ENCODE data around the gene ZNF358. TPM values are rescaled to one million over a fixed set of nuclear protein-coding genes. Genes with fewer than 3 reads are reported as not detected.

Gene ZNF358
- total and polyA plus RNA-seq, 2 donors (not counting 1 experiment from before 2014, with no cell fraction given), result 16.7 to 26.8 TPM

GRCh38 chr19:7469669-7470285, 46.1 kb upstream of the ZNF358 start:
- H3K4me2 ChIP-seq (ENCODE audit: extremely low read depth, insufficient read depth, low read length), result no peak overlapping the region
- no peak for DNase-seq (ENCODE audit: low read depth in 2 of 2)
- no peaks in the 10 kb centered on the region for H3K27me3 ChIP-seq (ENCODE audit: control insufficient read depth, insufficient read depth, low read length)
- H2AFZ ChIP-seq (ENCODE audit: low read length), result no peak overlapping the region
- H3K27ac ChIP-seq (ENCODE audit: insufficient read depth, low read length), result no peak overlapping the region
- H3K4me3 ChIP-seq (replicated peaks in 1 of 4; ENCODE audit: control extremely low read depth in 1 of 4, insufficient read depth in 1 of 4, low read depth in 3 of 4, low read length in 4 of 4), result no peak overlapping the region
- H4K20me1 ChIP-seq (ENCODE audit: control insufficient read depth, extremely low read depth, insufficient read depth, low read length), result no peaks in the 10 kb centered on the region
- no peaks in the 10 kb centered on the region for H3K9me3 ChIP-seq (ENCODE audit: control insufficient read depth, insufficient read depth, low read depth, low read length)
- no peaks in the 10 kb centered on the region for H3K79me2 ChIP-seq (ENCODE audit: control insufficient read depth, insufficient read depth, low read length)
- peaks cover 4% of the 10 kb centered on the region for H3K36me3 ChIP-seq (ENCODE audit: control insufficient read depth, insufficient read depth, low read length)
- TF ChIP-seq CTCF (conservative IDR thresholded peaks at IDR 0.05 in 1 of 2, IDR thresholded peaks at IDR 0.05 in 1 of 2; ENCODE audit: low read depth in 1 of 2, low read length in 2 of 2) (no peak), EZH2 (IDR thresholded peaks at IDR 0.05; ENCODE audit: low read length, missing control alignments) (no peak)
- H3K9ac ChIP-seq (ENCODE audit: insufficient read depth, low read length), result no peak overlapping the region
- H3K4me1 ChIP-seq (ENCODE audit: control insufficient read depth, extremely low read depth, insufficient read depth, low read length), result no peaks in the 10 kb centered on the region

- H3K9me3 ChIP-seq (ENCODE audit: control insufficient read depth, insufficient read depth, low read depth, low read length), result no peaks in the 10 kb centered on the region
- DNase-seq (ENCODE audit: low read depth in 2 of 2), result no peak
- H3K9ac ChIP-seq (ENCODE audit: insufficient read depth, low read length), result no peak overlapping the region
- H3K27ac ChIP-seq (ENCODE audit: insufficient read depth, low read length), result no peak overlapping the region
- no peaks in the 10 kb centered on the region for H3K4me1 ChIP-seq (ENCODE audit: control insufficient read depth, extremely low read depth, insufficient read depth, low read length)
- no peak for TF ChIP-seq CTCF (conservative IDR thresholded peaks at IDR 0.05 in 1 of 2, IDR thresholded peaks at IDR 0.05 in 1 of 2; ENCODE audit: low read depth in 1 of 2, low read length in 2 of 2)
- no peak for TF ChIP-seq EZH2 (IDR thresholded peaks at IDR 0.05; ENCODE audit: low read length, missing control alignments)
- H3K27me3 ChIP-seq (ENCODE audit: control insufficient read depth, insufficient read depth, low read length), result no peaks in the 10 kb centered on the region
- no peak overlapping the region for H2AFZ ChIP-seq (ENCODE audit: low read length)
- H3K79me2 ChIP-seq (ENCODE audit: control insufficient read depth, insufficient read depth, low read length), result no peaks in the 10 kb centered on the region
- no peaks in the 10 kb centered on the region for H4K20me1 ChIP-seq (ENCODE audit: control insufficient read depth, extremely low read depth, insufficient read depth, low read length)
- no peak overlapping the region for H3K4me3 ChIP-seq (replicated peaks in 1 of 4; ENCODE audit: control extremely low read depth in 1 of 4, insufficient read depth in 1 of 4, low read depth in 3 of 4, low read length in 4 of 4)
- H3K36me3 ChIP-seq (ENCODE audit: control insufficient read depth, insufficient read depth, low read length), result peaks cover 4% of the 10 kb centered on the region
- no peak overlapping the region for H3K4me2 ChIP-seq (ENCODE audit: extremely low read depth, insufficient read depth, low read length)
Observed at GRCh38 chr19:7470540-7471305, 45.2 kb upstream of the ZNF358 start.

- TF ChIP-seq EZH2 (IDR thresholded peaks at IDR 0.05; ENCODE audit: low read length, missing control alignments) (no peak), CTCF (conservative IDR thresholded peaks at IDR 0.05 in 1 of 2, IDR thresholded peaks at IDR 0.05 in 1 of 2; ENCODE audit: low read depth in 1 of 2, low read length in 2 of 2) (no peak)
- no peak overlapping the region for H3K27ac ChIP-seq (ENCODE audit: insufficient read depth, low read length)
- DNase-seq (ENCODE audit: low read depth in 2 of 2), result no peak
- H3K4me1 ChIP-seq (ENCODE audit: control insufficient read depth, extremely low read depth, insufficient read depth, low read length), result no peaks in the 10 kb centered on the region
- H3K4me3 ChIP-seq (replicated peaks in 1 of 4; ENCODE audit: control extremely low read depth in 1 of 4, insufficient read depth in 1 of 4, low read depth in 3 of 4, low read length in 4 of 4), result no peak overlapping the region
- no peaks in the 10 kb centered on the region for H4K20me1 ChIP-seq (ENCODE audit: control insufficient read depth, extremely low read depth, insufficient read depth, low read length)
- no peak overlapping the region for H2AFZ ChIP-seq (ENCODE audit: low read length)
- peaks cover 4% of the 10 kb centered on the region for H3K36me3 ChIP-seq (ENCODE audit: control insufficient read depth, insufficient read depth, low read length)
- no peaks in the 10 kb centered on the region for H3K79me2 ChIP-seq (ENCODE audit: control insufficient read depth, insufficient read depth, low read length)
- H3K4me2 ChIP-seq (ENCODE audit: extremely low read depth, insufficient read depth, low read length), result no peak overlapping the region
- no peaks in the 10 kb centered on the region for H3K9me3 ChIP-seq (ENCODE audit: control insufficient read depth, insufficient read depth, low read depth, low read length)
- no peak overlapping the region for H3K9ac ChIP-seq (ENCODE audit: insufficient read depth, low read length)
- no peaks in the 10 kb centered on the region for H3K27me3 ChIP-seq (ENCODE audit: control insufficient read depth, insufficient read depth, low read length)
Observed at GRCh38 chr19:7471696-7472615, 43.9 kb upstream of the ZNF358 start.

Data from fibroblast of lung (primary cell).